DMS 273 (cell line): ENCODE measurements around the gene CEP83.
"Not testable (repeated sequence)": the region's sequence is repeated elsewhere in the genome, so short reads cannot be mapped to it uniquely, and the experiment has no call there.

Source experiments
- DNase-seq: peaks from one replicate; lab custom pipeline; 2025; ENCODE audit not compliant: unreplicated experiment; lab: John Stamatoyannopoulos, UW

CEP83 gene

GRCh38 chr12:94434171-94434570 is 25.5 kb downstream of the CEP83 start:
- no peak for DNase-seq

GRCh38 chr12:94433744-94434143 is 25.9 kb downstream of the CEP83 start:
- no peak for DNase-seq

- DNase-seq = no peak
Measured at GRCh38 chr12:94430304-94430703, 29.4 kb downstream of the CEP83 start.

GRCh38 chr12:94429633-94430032 is 30.0 kb downstream of the CEP83 start:
- no peak for DNase-seq

- DNase-seq = no peak
Measured at GRCh38 chr12:94429191-94429590, 30.5 kb downstream of the CEP83 start.

- DNase-seq = peak; percentile 85
Measured at GRCh38 chr12:94427501-94428381, 31.9 kb downstream of the CEP83 start.

GRCh38 chr12:94426049-94426448 is 33.6 kb downstream of the CEP83 start:
- DNase-seq = no peak

- DNase-seq = peak; percentile 8
Measured at GRCh38 chr12:94424830-94425229, 34.8 kb downstream of the CEP83 start.

- DNase-seq = no peak
Measured at GRCh38 chr12:94421868-94422740, 37.6 kb downstream of the CEP83 start.

- DNase-seq = no peak
Measured at GRCh38 chr12:94418517-94418916, 41.1 kb downstream of the CEP83 start.

GRCh38 chr12:94416613-94417012 is 43.1 kb downstream of the CEP83 start:
- DNase-seq = no peak

- DNase-seq = no peak
Measured at GRCh38 chr12:94415066-94415465, 44.6 kb downstream of the CEP83 start.

- no peak for DNase-seq
Measured at GRCh38 chr12:94405413-94406116, 54.1 kb downstream of the CEP83 start.

GRCh38 chr12:94404854-94405253 is 54.8 kb downstream of the CEP83 start:
- no peak for DNase-seq

GRCh38 chr12:94401326-94401725 is 58.3 kb downstream of the CEP83 start:
- DNase-seq = no peak

- DNase-seq = not testable (repeated sequence)
Measured at GRCh38 chr12:94398685-94399084, 61.0 kb downstream of the CEP83 start.

- no peak for DNase-seq
Measured at GRCh38 chr12:94397401-94397800, 62.3 kb downstream of the CEP83 start.

GRCh38 chr12:94396014-94396413 is 63.7 kb downstream of the CEP83 start:
- not testable (repeated sequence) for DNase-seq

GRCh38 chr12:94390130-94390485 is 69.6 kb downstream of the CEP83 start:
- DNase-seq = no peak

- not testable (repeated sequence) for DNase-seq
Measured at GRCh38 chr12:94389482-94390129, 70.1 kb downstream of the CEP83 start.

GRCh38 chr12:94386422-94386821 is 73.2 kb downstream of the CEP83 start:
- DNase-seq = no peak
